Islet precursor cell (in vitro differentiated cells): Measurements from ENCODE around the gene RXRA.
"Not testable (repeated sequence)": the region's sequence is repeated elsewhere in the genome, so short reads cannot be mapped to it uniquely, and the experiment has no call there.

Source experiments
- DNase-seq: peaks from one replicate; pipeline ENCODE4 v3.0.0-alpha.2; 2018

Gene RXRA

DNA sequence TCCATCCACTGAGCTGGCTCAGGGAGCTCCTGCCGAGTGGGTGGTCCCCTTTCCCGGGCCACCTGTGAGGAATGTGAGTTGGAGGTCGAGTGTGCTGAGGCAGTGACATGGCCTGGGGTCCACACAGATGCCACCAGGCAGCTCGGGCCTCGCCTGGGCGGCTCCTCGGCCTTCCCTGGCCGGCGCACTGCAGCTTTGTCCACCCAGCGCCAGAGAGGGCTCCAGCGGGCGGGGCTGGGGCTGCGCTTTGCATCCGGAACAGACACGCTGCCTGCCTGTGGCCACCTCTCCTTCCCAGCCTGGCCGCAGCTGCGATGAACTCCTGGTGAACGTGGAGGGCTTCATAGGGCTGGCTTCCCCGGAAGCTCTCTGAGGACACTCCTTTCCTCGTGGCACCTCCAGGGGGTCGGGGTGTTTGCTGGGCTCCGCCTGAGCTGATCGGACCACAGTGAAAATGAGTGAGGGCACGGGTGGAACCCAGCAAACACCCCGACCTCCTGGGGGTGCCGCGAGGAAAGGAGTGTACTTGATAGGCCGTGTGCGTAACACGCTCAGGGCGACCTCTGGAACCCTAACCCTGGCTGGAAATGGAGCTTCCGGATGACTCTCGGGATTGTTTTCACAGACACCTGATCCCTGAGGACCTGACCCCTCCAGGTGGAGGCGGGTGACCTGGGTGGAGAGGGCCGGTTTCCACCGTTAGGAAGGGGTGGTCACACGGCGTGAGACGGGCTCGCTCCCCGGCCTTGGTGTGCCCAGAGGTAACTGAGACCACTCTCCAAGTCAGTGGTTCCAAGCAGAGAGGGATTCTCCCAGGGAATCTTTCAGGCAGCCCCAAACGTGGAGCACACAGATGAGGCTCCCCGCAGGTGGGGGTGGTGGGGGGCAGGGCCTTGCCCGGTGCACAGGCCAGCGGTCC, 31.8 kb upstream of the RXRA start:
- DNase-seq, result no peak

DNA sequence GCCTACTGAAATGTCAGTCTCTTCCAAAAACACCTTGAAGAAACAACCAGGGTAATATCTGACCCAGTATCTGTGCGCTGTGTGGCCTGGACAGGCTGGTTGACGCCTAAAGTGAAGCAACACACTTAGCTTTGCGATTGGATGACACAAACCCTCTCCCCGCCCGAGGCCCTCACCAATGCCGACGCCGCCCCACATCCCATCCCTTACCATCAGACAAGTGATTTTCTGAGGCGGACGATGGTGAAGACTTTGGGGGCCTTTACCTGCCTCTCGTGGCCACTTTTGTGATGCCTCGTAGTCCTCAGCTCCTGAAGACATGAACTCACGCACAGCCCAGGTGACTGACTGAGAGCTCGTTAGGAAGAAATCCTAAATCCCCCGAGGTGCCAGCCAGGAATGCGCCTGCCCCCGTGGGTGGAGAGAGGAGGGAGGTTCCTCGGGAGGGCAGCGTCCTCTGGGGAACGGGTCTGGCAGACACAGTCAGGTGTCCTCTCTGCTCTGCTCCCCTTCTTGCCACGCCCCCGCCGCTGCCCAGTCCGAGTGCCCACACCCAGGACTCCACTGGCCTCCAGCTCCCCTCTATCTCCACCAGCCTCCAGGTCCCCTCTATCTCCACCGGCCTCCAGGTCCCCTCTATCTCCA, 31.0 kb upstream of the RXRA start:
- DNase-seq, result no peak

DNA sequence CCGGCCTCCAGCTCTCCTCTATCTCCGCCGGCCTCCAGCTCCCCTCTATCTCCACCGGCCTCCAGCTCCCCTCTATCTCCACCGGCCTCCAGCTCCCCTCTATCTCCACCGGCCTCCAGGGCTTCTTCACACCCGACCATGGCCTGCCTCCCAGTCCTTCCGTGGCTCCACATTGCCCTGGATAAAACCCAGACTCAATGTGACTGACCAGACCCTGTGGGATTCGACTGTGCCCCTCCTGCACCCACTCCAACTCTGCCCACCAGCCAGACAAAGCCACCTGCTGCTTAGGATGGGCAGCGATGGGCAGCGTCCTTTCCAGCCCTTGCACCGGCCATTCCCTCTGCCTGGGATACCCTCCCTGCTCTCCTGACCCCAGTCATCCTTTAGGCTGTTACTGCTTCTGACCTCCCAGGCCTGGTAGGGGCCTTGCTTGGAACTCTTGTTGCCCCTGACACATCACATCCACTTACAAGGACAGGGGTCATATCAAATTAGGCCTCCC, 30.5 kb upstream of the RXRA start:
- DNase-seq, result no peak

DNA sequence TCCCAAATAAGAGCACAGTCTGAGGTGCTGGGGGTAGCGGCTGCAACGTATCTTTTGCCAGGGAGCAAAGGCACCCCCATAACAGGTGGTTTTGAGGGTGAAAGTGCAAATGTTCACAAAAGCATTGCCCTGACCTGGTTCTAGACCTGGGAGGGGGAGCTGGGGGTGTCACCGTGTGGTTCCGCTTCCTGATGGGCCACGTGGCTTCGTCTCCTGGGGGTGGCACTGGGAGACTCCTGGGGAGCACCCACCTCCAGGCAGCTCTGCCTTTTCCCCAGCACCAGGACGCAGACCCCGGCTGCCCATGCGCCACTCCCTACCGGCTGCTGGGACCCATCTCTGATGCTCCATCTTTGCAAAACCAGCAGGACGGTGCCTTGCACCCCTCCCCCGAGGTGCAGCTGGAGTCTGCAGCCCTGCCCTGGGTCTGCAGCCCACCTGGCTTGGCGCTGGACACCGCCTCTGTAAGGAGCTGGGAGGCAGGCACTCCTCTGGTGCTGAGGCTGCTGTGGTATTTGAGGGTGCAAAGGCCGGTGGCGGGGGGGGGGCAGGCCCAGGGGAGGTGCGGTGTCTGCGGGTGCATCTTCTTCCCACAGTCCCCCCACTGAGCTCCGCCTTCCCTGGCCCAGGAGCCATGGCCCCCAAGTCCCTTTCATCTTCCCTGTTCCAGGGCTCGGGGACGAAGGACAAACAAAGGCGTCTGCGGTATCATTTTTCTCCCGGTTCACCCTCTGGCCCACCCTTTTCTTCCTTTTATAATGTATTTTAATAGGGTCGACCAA, 29.8 kb upstream of the RXRA start:
- no peak for DNase-seq

DNA sequence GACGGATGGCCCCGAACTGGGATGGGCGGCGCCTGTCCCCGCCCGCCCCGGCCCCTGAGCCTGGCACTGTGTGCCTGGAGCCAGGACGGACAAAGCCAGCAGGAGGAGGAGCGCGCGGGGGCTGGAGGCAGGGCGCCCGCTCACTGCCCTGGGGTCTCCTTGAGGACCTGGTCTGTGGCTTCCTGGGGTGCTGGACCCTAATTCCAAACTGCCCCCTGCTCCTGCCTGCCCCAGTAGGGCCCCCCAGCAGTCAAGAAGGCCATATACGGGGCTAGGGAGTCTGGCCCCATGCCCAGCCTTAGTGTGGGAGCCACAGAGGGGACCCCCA, 29.2 kb upstream of the RXRA start:
- DNase-seq, result no peak

DNA sequence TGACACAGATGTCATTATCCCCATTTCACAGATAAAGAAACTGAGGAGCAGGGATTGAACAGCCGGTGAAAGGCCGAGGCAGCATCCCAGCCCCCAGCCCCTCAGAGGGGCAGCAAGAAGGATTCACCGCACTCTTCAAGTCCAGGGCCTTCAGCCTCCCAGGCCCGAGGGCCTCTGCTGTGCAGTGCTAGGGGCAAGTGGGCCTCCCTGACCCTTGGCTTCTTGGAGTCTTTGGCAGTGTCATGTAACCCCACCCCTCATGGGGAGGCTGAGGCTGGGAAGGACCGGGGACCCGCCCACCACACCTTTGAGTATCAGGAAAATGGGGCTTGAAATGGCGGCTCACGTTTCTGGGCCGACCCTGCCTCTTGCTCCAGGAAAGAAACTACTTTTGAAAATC, 28.7 kb upstream of the RXRA start:
- DNase-seq, result no peak

DNA sequence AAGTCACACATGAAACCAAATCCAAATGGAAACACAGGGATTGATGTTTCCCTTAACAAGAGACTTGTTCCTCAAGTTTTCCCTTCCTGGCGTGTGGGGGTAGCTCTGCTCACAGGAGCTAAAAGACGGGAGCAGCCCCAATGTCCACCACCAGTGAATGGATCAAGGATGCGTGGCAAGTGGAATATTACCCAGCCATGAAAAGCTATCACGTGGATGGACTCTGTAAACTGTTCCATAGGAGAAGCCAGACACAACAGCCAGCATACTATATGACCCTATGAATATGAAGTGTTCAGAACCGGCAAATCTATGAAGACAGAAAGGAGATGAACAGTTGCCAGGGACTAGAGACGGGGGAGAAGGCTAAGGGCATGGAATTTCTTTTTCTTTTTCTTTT, 28.3 kb upstream of the RXRA start:
- DNase-seq, result no peak

DNA sequence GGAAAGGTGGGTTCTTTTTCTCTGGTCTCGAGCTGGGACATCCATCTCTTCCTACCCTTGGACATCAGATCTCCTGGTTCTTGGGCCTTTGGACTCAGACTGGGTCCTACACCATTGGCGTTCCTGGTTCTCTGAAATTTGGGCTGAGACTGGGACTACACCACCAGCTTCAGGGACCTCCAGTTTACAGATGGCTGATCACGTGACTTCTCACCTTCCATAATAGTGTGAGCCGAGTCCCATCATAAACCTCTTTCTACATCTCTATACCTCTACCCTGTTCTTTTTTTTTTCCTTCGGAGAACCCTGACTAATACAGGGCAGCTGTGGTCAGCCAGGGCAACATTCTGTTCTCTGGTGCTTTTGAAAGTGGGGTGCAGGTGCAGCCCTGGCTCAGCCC, 27.2 kb upstream of the RXRA start:
- no peak for DNase-seq

DNA sequence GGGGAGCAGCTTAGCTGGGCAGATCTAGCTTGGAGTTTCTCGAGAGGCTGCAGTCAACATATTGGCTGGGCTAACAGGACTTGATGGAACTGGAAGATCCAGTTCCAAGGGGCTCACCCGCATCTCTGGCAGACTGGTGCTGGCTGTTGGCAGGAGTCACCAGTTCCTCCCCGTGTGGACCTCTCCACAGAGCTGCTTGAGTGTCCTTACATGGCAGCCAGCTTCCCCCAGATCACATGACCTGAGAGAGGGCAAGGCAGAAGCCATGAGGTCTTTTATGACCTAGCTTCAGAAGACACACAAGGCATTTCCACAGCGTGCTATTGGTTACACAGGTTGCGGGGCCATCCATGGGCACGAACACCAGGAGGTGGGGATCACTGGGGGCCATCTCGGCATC, 26.4 kb upstream of the RXRA start:
- no peak for DNase-seq

DNA sequence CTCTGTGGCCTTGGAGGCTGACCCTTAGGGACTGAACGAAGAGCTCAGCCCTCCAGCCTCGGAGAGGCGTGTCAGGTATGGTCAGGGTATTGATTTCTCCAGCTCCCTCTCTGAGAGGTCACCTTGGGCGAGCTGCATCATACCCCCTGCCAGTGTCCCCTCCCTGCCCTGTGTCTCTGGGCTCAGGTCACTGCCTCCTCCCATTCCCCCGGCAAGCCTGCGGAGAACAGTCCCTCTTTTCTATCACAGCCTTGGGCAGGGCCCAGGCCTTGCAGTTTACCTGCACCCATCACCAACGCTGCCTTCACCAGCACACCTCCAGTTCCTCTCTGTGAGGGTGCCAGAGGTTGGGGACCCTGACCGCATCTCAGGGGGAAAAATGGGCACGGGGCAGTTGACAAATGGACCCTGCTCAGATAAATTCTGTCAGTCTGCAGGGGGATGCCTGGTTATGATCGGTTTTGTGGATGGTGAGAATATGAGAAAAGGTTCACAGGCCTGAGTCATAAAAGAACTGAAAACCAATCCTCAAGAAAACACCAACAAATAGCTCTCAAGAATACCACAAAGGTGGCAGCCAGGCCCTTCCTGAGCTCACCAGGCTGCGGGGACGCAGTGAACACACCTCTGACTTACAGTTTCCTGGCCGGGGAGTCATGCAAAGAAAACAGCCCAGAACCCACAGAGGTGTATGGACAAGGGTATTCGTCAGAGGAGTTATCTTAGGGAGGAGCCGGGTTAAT, 24.7 kb upstream of the RXRA start:
- no peak for DNase-seq

DNA sequence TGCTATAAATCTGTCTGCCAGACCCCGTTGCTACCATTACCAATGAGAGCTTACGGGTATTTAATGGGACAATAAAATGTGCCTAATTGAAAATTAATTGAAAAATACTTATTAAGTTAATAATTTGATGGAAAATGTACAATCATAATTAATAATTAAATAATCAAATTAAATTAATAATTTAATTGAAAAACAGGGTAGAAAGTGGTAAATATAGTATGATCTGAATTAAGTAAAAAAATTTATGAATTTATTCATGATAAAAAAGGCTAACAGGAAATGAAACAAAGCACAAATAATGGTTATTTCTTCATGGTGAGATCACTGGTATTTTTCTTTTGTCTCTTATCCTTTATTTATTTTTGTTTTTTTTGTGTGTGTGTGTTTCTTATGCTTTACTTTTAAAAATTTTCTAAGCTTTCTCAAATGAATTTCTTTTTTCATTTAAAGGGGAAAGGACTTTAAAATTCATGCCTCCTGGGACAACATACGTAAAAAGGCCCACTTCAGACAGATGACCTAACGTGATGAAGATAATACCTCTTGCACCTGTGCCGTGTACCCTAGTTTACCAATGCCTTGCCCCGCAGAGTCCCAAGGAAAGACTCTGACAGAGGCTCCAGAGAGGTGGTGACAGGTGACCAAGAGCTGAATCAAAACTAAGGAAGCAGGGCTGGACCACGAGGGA, 24.0 kb upstream of the RXRA start:
- DNase-seq, result no peak

DNA sequence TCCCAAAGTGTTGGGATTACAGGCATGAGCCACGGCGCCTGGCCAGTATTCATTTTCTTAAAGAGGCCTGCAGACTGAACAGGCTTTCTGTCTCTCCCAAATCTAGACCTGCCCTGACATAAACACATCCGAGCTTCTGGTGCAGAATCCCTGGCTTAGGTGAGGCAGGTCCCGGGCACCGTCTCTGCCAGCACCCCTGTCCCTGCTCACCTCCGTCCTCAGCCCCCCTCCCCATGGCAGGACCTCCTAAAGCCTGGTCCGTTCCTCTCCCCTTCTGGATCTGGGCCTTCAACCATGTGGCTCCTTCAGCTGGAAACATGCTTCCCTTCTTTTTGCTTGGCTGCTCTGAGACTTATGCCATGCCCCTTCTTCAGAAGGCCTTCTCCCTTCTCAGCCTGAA, 22.7 kb upstream of the RXRA start:
- no peak for DNase-seq

DNA sequence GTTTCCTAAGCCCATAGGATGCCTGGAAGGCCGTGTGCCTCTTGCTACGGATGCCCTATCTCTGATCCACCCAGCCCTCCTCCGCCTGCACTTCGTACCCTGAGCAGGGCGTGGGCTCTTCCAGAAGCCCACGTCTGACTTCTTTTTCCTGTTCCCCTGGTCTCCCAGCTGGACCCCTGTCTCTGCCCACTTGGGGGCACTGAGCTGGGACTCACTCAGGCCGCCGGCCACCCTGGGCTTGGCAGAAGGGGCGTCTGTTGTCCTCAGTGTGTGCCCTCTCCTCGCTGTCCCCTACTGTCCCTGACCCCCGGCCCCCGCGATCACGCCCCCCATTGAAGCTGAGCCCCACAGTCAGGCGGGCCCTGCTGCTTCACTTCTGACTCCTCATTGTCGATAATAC, 22.0 kb upstream of the RXRA start:
- DNase-seq, result no peak

DNA sequence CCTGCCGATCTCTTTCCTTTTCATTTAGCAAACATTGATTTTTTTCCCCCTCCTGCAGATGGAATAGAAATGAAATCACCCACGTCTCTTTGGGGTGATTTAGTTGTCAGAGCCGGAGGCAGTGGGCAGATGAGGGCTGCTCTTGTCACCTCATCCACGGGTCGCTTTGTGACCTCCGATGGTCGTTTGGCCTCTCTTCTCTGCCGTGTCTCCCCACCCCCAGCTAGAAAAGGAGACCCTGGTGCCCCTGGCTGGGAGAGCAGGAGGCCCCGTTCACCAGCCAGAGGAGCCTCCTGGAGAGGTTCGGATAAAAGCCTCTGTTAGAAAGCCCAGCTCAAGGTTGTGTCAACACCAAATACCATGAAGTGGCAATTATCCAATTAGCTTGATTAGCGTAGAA, 21.6 kb upstream of the RXRA start:
- peak; percentile 42 for DNase-seq

DNA sequence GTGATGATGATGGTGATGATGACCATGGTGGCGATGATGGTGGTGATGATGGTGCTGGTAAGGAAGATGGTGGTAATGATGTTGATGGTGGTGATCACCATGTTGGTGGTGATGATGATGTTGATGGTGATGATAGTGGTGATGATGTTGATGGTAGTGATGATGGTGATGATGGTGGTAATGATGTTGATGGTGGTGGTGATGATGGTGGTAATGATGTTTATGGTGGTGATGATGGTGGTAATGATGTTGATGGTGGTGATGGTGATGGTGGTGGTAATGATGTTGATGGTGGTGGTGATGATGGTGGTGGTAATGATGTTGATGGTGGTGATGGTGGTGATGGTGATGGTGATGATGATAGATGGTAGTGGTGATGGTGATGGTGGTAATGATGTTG, 20.7 kb upstream of the RXRA start:
- DNase-seq, result peak; percentile 1

DNA sequence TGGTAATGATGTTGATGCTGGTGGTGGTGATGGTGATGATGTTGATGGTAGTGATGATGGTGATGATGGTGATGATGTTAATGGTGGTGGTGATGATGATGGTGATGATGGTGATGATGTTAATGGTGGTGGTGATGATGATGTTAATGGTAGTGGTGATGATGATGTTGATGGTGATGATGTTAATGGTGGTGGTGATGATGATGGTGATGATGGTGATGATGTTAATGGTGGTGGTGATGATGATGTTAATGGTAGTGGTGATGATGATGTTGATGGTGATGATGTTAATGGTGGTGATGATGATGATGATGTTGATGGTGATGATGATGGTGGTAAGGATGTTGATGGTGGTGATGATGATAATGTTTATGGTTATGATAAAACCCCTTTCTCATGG, 20.2 kb upstream of the RXRA start:
- DNase-seq, result not testable (repeated sequence)

DNA sequence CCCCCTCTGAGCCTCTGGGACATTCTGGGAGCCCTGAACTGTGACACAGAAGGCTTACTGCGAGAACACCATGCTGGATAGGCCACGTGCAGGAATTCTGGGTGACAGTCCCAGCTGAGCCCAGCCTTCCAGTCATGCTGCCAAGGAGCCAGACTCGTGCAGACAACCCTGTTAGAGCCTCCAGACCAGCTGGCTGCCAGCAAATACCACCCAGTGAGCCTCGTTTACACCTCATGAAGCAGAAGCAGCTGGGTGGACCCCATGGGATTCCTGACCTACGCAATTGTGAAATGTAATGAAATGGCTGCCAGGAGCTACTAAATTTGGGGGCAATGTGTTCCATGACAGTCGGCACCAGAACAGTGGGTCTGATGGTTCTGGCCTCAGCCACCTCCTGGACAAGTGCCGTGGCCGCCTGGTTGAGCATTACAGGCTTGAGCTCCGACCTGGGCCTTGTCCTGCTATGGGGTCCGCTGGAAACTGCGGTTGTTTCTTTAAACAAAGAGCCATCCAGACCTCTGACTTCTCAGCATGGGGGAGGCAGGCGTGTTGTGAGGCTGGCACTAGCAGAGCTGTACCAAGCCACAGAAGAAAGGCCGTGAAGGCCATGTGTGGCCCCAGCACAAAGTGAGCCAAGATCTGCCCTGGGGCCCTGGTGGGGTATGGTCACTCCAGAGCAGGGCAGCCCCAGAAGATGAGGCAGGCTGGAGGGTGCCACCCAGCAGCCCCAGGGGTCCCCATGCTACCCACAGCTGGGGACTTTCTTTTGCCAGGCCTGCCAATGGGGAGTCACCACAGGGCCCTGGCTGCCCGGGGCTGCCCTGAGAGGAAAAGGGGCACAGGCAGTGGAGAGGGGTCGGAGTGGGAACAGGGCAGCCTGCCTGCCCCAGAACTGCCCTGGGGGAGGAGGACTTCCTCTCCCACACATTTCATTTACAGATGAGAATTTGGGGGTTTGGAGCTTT, 19.3 kb upstream of the RXRA start:
- peak; percentile 40 for DNase-seq

DNA sequence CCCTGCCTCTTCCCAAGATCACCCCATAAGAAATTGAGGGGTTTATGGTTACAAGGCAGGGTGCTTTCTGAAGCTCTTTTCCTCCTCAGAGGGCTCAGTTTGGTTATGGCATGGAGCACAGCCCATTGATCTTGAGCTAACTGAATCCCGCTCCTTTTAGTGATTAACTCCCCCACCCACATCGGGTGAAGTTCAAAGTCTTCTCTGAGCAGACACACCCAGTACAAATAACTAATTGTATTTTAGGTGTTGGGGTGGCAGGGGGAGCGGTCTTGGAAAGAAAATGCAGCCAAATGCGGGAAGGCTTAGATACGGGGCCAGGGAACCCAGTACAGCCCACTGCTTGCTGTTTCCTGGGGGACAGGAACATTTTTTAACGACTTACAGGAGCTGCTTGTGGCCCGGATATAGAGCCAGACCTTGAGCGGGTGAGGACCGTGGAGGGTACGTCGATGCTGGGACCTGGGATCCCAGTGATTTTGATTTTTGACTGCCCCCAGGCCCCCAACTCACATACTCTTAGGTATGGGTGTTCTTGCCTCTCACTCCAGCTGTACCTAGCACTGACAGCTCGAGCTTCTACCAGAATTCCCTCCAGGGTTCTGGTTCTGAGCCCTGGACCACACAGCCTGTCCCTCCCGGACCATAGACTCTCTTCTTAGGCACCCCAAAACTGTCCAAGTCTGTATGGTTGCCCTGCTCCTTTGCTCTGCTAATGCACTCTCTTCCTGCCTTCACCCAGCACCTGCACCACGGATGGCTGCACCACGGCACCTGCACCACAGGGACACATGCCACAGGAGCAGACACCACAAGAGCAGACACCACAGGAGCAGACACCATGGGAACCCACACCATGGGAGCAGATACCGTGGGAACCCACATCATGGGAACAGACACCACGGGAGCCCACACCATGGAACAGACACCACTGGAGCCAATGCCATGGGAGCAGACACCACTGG, 18.3 kb upstream of the RXRA start:
- DNase-seq, result peak; percentile 32

DNA sequence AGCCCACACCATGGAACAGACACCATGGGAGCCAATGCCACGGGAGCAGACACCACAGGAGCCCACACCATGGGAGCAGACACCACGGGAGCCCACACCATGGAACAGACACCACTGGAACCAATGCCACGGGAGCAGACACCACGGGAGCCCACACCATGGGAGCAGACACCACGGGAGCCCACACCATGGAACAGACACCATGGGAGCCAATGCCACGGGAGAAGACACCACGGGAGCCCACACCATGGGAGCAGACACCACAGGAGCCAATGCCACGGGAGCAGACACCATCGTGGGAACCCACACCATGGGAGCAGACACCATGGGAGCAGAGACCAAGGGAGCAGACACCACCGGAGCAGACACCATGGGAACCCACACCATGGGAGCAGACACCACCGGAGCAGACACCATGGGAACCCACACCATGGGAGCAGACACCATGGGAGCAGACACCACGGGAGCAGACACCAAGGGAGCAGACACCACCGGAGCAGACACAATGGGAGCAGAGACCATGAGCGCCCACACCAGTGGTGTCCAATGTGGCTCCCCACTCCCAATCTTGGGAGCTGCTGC, 17.5 kb upstream of the RXRA start:
- DNase-seq, result peak; percentile 23
